Measurements from ENCODE around the gene CA5A. TPM values are rescaled to one million over a fixed set of nuclear protein-coding genes. Genes with fewer than 3 reads are reported as not detected.
"Not testable (repeated sequence)": the region's sequence is repeated elsewhere in the genome, so short reads cannot be mapped to it uniquely, and the experiment has no call there.

Gene CA5A
- polyA plus RNA-seq, 6 donors from 2014 or later: not detected

DNA sequence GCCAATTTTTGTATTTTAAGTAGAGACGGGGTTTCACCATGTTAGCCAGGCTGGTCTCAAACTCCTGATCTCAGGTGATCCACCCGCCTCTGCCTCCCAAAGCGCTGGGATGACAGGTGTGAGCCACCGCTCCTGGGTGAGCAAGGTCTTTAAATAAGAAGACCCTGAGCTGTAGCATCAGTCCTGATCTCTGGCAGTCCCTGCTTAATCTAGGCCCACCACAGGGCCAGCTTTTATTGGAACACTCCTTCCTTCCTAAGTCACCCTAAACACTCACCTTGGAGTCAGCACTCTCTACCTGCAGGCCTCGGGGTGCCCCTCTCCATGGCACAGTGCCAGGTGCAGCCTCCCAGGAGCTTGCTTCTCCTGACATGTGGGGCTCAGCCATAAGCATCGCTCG, 30.8 kb downstream of the CA5A start:
- H3K4me3 Mint-ChIP-seq; H3K27me3 Mint-ChIP-seq; DNase-seq; H3K9me3 Mint-ChIP-seq; ATAC-seq (ENCODE audit: low read depth in 2 of 2); H3K4me1 Mint-ChIP-seq; H3K36me3 Mint-ChIP-seq: not testable (repeated sequence)
- H3K27ac Mint-ChIP-seq: peak overlapping the region in 1 of 6 donors; percentile 84

DNA sequence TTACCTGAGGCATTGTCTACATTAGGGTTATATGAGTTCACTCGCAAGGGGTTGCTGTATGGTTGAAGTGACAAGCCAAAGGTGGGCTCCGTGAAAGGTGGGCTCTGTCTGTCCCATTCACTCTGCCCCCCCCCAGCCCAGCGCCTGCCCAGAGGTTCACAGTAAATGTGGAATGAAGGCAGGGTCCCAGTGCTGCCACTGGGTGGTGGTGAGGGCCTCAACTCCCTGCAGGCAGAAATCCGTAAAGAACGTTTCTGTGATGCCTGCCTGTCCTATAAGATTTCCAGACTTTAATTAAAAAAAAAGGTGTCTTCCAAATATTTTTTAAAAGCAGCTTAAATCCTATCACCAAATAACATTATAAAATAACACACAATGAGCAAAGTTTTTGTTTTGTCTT, 31.4 kb downstream of the CA5A start:
- H3K9me3 Mint-ChIP-seq, H3K4me1 Mint-ChIP-seq, H3K27ac Mint-ChIP-seq: not testable (repeated sequence)

DNA sequence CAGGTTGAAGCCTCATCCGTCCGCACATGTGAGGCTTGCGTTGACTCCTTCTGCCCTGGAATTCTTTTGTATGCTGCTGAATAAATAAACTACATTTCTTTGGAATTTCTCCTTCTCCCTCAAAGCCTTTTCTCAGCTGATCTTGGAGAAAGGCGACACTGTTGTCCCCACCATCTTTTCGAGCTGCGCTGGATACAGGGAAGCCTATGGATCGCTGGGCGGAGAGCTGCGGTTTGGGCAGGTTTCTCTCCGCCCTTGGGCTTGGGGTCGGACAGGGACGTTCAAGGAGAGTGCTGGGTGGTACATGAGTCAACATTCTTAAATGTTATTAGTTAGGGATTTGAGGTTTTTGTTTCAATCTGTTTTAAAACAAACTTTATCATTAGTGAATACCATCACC, 35.8 kb downstream of the CA5A start:
- H3K36me3 Mint-ChIP-seq; DNase-seq; H3K27ac Mint-ChIP-seq; H3K9me3 Mint-ChIP-seq; ATAC-seq (ENCODE audit: low read depth in 2 of 2); H3K4me3 Mint-ChIP-seq: not testable (repeated sequence)
- peaks cover 5 to 13% (median 9%) of the 10 kb centered on the region in 3 donors for H3K4me1 Mint-ChIP-seq
- H3K27me3 Mint-ChIP-seq: peaks cover 8 to 18% (median 16%) of the 10 kb centered on the region in 3 donors

More for the DNA sequence above, 31.4 kb downstream of the CA5A start:
- ATAC-seq (ENCODE audit: low read depth in 2 of 2); DNase-seq; H3K4me3 Mint-ChIP-seq; H3K27me3 Mint-ChIP-seq; H3K36me3 Mint-ChIP-seq: not testable (repeated sequence)

DNA sequence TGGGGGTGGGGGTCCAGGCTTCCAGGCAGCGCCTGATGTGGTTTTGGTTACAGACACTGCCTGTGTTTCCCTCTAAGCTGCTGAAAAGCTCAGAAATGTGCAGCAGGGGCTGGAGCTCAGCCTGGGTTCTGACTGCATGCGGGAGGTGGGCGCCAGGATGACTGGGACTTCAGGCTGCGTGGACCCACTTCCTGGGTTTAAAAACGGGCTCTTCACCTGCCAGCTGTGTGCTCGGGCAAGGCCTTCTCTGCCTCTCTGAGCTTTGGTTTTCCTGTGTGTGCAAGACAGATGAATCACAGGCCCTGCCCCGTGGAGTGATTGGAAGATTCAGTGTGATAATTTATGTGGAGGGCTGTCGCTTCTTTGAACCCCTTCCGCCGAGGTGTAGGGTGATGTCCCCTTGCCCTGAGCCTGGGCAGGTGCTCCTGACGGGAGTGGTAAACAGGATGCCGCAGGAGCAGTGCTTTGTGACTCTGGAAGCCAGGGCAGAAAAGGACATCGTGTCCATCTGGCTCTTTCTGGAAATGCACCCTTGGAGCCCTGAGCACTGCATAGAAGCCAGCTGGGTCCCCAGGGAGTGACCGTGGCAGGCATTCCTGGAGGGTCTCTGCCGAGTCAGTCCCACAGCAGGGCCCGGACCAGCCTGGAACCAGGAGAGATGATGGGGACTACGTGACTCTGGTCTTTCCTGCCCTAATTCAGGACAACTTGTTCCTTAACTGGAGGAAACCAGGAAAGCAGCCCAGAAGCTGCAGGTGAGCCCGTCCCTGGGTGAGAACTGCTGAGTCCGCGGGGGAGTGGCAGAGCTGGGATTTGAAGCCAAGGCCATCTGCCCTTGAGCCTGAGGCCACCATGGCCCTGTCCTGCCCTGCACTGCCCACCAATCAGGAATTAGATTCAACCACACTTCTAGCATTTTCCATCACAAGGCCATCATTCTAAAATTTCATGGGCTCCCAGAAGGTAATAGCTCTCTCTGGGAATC, 38.5 kb downstream of the CA5A start:
- H3K4me1 Mint-ChIP-seq: peaks cover 5 to 18% (median 9%) of the 10 kb centered on the region in 3 donors
- H3K27ac Mint-ChIP-seq: peak overlapping the region in 1 of 6 donors; percentile 15
- peak overlapping the region in 1 of 8 donors; percentile 47 for H3K4me3 Mint-ChIP-seq
- H3K27me3 Mint-ChIP-seq: peaks cover 8 to 18% (median 16%) of the 10 kb centered on the region in 3 donors
- no peak for ATAC-seq (ENCODE audit: low read depth in 2 of 2)
- H3K36me3 Mint-ChIP-seq: no peaks in the 10 kb centered on the region
- no peak for DNase-seq
- no peaks in the 10 kb centered on the region for H3K9me3 Mint-ChIP-seq

DNA sequence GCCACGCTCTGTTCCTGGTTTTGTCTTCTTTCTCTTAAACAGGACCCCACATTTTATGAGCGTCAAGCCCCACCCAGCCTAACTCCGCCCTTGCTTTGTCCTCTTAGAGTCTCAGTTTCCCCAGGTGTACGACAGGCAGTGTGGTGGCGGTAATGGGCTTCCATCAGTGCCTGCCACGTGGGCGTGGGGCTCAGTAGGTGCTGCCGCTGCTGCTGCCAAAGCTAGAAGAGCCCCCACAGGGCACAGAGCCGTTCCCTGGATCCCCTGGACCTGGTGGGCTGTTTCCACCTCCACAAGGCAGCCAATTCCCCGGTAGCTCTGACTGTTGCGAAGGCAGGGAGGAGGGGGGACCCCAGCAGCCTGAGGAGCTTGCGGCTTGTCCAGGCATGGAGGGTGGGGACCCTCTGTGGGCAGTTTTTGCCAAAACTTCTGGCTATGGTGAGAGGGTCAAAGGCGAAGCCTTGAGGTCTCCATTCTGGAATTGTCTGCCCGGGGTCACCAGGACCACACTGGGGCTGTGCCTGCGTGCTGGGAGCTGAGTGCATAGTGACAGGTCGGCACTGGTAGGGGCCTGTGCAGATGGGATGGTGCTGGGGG, 39.3 kb downstream of the CA5A start:
- Mint-ChIP-seq H3K4me1 (peaks cover 5 to 18% (median 9%) of the 10 kb centered on the region in 3 donors), H3K27ac (peak overlapping the region in 2 of 6 donors; percentile 85 to 86), H3K27me3 (peaks cover 8 to 18% (median 16%) of the 10 kb centered on the region in 3 donors)
- not testable (repeated sequence) for H3K4me3 Mint-ChIP-seq; ATAC-seq (ENCODE audit: low read depth in 2 of 2); H3K9me3 Mint-ChIP-seq; H3K36me3 Mint-ChIP-seq; DNase-seq

DNA sequence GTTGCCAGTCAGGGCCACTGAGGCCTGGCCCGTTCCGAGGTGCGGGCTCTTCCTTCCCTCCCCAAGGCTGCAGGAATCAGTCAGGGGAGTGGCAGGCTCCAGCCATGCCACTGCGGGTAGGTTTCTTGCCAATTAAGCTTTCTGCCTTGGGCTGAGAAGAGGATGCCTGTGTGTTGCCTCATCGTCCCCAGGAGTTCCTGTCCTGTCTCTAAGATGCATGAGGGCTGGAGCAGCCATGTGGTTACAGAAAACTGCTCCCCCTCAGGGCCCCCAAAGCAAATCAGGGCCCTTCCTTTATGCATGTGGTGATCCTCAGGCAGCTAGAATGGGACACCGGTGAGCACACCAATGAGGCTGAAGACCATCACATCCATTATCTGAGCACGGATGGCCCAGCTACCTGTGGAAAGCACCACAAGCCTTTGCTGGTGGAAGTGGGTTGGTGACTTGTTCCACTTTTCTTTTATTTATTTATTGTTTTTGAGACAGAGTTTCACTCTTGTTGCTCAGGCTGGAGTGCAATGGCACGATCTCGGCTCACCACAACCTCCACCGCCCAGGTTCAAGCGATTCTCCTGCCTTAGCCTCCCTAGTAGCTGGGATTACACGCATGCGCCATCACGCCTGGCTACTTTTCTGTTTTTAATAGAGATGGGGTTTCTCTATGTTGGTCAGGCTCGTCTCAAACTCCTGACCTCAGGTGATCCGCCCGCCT, 40.0 kb downstream of the CA5A start:
- Mint-ChIP-seq H3K27me3 (peaks cover 8 to 18% (median 16%) of the 10 kb centered on the region in 3 donors), H3K27ac (peak overlapping the region in 2 of 6 donors; percentile 85 to 86), H3K4me1 (peaks cover 5 to 18% (median 9%) of the 10 kb centered on the region in 3 donors)
- ATAC-seq (ENCODE audit: low read depth in 2 of 2): peak; percentile 93 to 97
- DNase-seq, H3K36me3 Mint-ChIP-seq, H3K9me3 Mint-ChIP-seq, H3K4me3 Mint-ChIP-seq: not testable (repeated sequence)

DNA sequence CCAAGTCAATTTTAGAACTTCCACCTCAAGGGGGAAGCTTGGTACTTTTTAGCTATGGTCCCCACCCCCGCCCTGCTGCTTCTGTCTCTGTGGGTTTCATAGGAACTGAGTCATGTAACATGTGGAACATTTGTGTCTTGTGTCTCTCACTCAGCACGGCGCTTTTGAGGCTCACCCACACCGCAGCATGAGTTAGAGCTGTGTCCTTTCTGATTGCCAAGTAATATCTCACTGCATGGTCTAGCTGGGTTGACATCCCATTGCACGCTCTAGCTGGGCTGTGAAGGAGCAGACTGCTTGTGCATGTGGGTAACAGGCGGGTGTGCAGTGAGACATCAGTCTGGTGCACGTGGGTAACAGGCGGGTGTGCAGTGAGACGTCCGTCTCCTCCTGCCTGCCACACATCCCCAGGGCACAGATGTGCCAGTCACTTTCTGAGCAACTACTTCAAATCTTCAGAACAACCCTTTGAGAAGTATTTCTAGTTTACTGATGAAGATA, 40.6 kb downstream of the CA5A start:
- Mint-ChIP-seq H3K4me1 (peaks cover 5 to 18% (median 9%) of the 10 kb centered on the region in 3 donors), H3K27ac (peak overlapping the region in 2 of 6 donors; percentile 6 to 90), H3K9me3 (no peaks in the 10 kb centered on the region), H3K27me3 (peaks cover 8 to 18% (median 16%) of the 10 kb centered on the region in 3 donors), H3K4me3 (peak overlapping the region in 1 of 8 donors; percentile 42), H3K36me3 (no peaks in the 10 kb centered on the region)
- ATAC-seq (ENCODE audit: low read depth in 2 of 2) (peak; percentile 42 to 49), DNase-seq (no peak)

DNA sequence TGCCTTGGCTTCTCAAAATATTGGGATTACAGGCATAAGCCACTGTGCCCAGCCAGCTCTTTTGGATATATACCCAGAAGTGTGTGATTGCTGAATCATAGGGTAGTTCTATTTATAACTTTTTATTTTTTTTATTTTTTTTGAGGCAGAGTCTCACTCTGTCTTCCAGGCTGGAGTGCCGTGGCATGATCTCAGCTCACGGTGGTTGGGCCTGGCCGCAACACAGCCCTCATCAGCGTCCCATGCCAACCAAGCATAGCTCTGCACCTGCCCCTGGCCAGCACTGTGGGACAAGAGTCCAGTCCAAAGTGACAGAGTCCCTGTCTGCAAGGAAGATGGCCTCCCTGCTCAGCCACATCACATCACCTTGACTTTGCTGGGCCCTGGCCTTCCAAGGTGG, 42.3 kb downstream of the CA5A start:
- H3K4me3 Mint-ChIP-seq; H3K36me3 Mint-ChIP-seq; H3K27ac Mint-ChIP-seq; H3K9me3 Mint-ChIP-seq; ATAC-seq (ENCODE audit: low read depth in 2 of 2); DNase-seq: not testable (repeated sequence)
- Mint-ChIP-seq H3K27me3 (peaks cover 4 to 18% (median 16%) of the 10 kb centered on the region in 3 donors), H3K4me1 (peaks cover 5 to 18% (median 9%) of the 10 kb centered on the region in 3 donors)

DNA sequence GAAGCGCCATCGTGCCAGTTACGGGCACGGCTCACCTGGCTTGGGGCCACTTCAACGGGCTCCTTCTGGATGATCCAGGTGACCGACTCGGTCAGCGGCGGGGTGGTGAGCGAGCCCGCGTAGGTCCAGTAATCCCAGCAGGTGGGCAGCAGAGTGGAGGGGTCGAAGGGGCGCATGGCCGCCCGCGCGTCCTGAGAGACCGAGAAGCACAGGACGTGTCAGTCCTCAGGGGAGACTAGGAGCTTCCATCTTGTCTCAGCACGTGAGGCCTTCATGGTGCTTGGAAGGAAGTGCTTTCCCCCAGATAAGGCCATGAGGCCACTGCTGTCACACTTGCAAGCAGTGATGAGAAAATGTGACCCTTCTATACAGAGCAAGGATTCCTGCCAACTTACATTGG, 44.6 kb downstream of the CA5A start:
- peaks cover 5 to 13% (median 9%) of the 10 kb centered on the region in 3 donors for H3K4me1 Mint-ChIP-seq
- ATAC-seq (ENCODE audit: low read depth in 2 of 2) (no peak), DNase-seq (no peak)
- H3K9me3 Mint-ChIP-seq: peaks cover 0 to 4% (median 0%) of the 10 kb centered on the region in 7 donors
- H3K36me3 Mint-ChIP-seq: no peaks in the 10 kb centered on the region
- no peak overlapping the region for H3K4me3 Mint-ChIP-seq
- peaks cover 2 to 9% (median 3%) of the 10 kb centered on the region in 3 donors for H3K27me3 Mint-ChIP-seq
- no peak overlapping the region for H3K27ac Mint-ChIP-seq

DNA sequence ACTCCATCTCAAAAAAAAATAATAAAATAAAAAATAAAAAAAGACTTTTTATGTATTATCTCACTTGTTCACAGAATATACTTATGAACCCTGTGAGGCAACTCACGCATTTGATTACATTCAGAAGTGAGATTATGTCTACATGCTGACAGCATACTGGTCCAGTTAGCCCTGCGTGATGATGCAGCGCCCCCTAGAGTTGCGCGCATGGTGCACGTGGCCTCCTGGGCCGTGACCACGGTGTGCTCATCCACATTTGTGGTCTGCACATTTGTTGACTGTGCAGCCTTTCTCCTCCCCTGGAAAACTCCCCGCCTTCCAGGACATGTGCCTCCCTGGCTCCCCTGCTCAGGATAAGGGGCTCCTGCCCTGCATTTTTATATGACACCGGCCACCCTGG, 46.6 kb downstream of the CA5A start:
- H3K9me3 Mint-ChIP-seq; H3K36me3 Mint-ChIP-seq; DNase-seq; ATAC-seq (ENCODE audit: low read depth in 2 of 2); H3K4me3 Mint-ChIP-seq; H3K4me1 Mint-ChIP-seq; H3K27me3 Mint-ChIP-seq; H3K27ac Mint-ChIP-seq: not testable (repeated sequence)

DNA sequence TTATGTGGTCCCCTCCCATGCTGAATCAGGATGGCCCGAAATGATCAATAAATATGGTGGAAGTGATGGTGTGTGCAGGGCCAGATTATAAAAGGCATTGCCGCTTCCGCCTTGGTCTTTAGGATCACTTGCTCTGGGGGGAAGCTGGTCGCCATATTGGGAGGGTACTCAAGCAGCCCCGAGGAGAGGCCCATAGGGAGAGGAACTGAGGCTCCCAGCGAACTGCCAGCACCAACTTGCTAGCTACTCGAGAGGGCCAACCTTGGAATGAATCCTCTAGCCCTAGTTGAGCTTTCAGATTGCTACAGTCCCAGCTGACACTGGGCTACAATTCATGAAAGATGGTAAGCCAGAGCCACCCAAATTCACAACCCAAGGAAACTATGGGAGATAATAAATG, 48.0 kb downstream of the CA5A start:
- H3K4me1 Mint-ChIP-seq; H3K27me3 Mint-ChIP-seq; ATAC-seq (ENCODE audit: low read depth in 2 of 2); H3K36me3 Mint-ChIP-seq; DNase-seq; H3K4me3 Mint-ChIP-seq; H3K9me3 Mint-ChIP-seq: not testable (repeated sequence)
- peak overlapping the region in 1 of 6 donors; percentile 15 for H3K27ac Mint-ChIP-seq

DNA sequence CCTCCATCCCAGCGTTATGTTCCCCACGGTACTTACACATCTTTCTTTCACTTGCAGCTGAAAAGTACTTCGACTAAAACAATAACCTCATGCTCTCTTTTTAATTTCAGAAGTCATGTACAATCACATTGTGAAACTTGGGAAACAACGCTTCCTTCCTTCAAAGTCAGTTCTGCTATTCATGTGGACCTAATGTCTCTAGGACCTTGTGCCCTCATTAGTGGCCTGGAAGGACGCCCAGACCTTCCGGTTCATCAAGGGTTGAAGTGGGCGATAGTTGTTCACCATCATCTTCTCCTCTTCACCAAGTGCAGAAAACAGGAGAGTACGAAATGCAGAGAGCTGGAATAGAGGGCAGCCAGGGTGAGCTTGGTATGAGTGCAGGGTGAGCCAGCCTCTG, 48.4 kb downstream of the CA5A start:
- ATAC-seq (ENCODE audit: low read depth in 2 of 2); DNase-seq; H3K36me3 Mint-ChIP-seq; H3K9me3 Mint-ChIP-seq; H3K4me1 Mint-ChIP-seq; H3K4me3 Mint-ChIP-seq; H3K27me3 Mint-ChIP-seq: not testable (repeated sequence)
- peak overlapping the region in 1 of 6 donors; percentile 56 for H3K27ac Mint-ChIP-seq

DNA sequence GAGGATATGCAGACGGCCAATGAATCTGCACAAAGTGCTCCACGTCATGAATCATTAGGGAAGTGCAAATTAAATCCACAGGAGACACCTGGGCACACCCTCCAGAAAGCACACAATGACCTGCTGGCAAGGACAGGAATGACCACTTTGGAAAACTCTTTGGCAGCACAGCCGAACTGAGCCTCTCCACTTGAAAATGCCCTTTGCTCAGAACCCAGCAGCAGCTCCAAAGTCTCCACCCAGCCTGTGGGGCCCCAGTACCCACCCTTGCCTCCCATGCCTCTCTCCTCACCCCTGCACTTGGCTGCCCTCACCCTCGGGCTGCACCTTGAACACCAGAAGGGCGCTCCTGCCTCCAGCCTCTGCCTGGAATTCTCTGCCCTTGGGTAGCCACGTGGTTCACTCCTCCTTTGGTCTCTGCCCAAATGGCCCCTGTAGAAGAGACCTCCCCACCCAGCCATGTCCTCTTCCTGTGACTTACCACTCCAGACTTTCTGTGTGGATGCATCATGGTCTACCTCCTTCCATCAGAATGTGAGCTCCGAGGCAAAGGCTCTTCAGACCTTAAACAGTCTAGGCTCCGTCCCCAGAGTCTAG, 50.9 kb downstream of the CA5A start:
- H3K36me3 Mint-ChIP-seq; H3K4me3 Mint-ChIP-seq; DNase-seq; H3K9me3 Mint-ChIP-seq; H3K27ac Mint-ChIP-seq; H3K4me1 Mint-ChIP-seq; ATAC-seq (ENCODE audit: low read depth in 2 of 2): not testable (repeated sequence)
- peaks cover 0 to 28% (median 21%) of the 10 kb centered on the region in 3 donors for H3K27me3 Mint-ChIP-seq

Measured in naive B cell (primary cell).